ENCODE data around the gene NDUFAF5. TPM values are rescaled to one million over a fixed set of nuclear protein-coding genes. Genes with fewer than 3 reads are reported as not detected.

The NDUFAF5 gene
- total RNA-seq, 1 experiment from 2014 or later = 40.2 TPM

DNA sequence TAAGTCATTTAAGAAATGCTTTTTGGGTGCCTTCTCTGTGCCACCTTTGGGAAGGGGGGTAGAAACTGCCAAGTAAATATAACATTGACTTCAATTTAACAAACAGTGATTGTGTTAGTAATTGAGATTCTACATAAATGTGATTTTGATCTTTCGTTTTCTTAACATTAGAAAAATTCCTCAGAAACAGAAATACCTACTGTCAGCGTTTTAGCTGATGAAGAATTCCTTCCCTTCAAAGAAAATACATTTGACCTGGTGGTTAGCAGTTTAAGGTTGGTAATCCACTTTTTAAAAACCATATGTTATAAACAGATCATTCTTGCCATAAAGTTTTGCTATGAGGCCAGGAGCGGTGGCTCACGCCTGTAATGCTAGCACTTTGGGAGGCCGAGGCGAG lies 9.8 kb downstream of the NDUFAF5 start:
- no peak for DNase-seq
- Histone ChIP-seq H3K27ac (ENCODE audit: insufficient read length, low read depth, low read length) (no peak overlapping the region), H3K23ac (ENCODE audit: insufficient read length, low read depth, low read length) (no peak overlapping the region), H4K5ac (ENCODE audit: insufficient read length, low read depth, low read length) (no peak overlapping the region), H2AFZ (ENCODE audit: low read length) (no peak overlapping the region), H3K79me2 (ENCODE audit: insufficient read depth, low read length) (no peaks in the 10 kb centered on the region), H3K4me1 (ENCODE audit: insufficient read depth, low read length) (no peaks in the 10 kb centered on the region), H3K4ac (ENCODE audit: low read depth, low read length) (no peak overlapping the region), H4K91ac (ENCODE audit: insufficient read length, low read depth, low read length) (no peak overlapping the region), H2BK120ac (ENCODE audit: low read depth, low read length, poor library complexity, severe bottlenecking) (no peak overlapping the region), H3K23me2 (ENCODE audit: insufficient read length, low read depth, low read length, poor library complexity, severe bottlenecking) (no peaks in the 10 kb centered on the region), H3K27me3 (ENCODE audit: insufficient read depth, low read length) (no peaks in the 10 kb centered on the region), H2AK5ac (ENCODE audit: insufficient read length, low read length) (no peak overlapping the region), H4K8ac (replicated peaks; ENCODE audit: insufficient read length, low read depth, low read length) (no peak overlapping the region), H3K14ac (ENCODE audit: insufficient read depth, low read length) (no peak overlapping the region), H3K9me3 (ENCODE audit: control insufficient read depth, low read depth, low read length) (no peaks in the 10 kb centered on the region), H2BK20ac (ENCODE audit: low read depth, low read length, poor library complexity, severe bottlenecking) (no peak overlapping the region), H2BK5ac (ENCODE audit: insufficient read length, low read length) (no peak overlapping the region), H3K79me1 (ENCODE audit: insufficient read depth, low read depth, low read length, poor library complexity, severe bottlenecking) (no peaks in the 10 kb centered on the region), H2BK15ac (ENCODE audit: low read depth, low read length) (no peak overlapping the region), H3K56ac (ENCODE audit: insufficient read length, low read depth, low read length) (no peak overlapping the region), H3K9ac (ENCODE audit: extremely low read depth, insufficient read length, low read length) (no peak overlapping the region), H3K4me2 (ENCODE audit: insufficient read depth, insufficient read length, low read length) (no peak overlapping the region), H2BK12ac (ENCODE audit: insufficient read length, low read depth, low read length) (no peak overlapping the region), H4K20me1 (ENCODE audit: control insufficient read depth, insufficient read depth, insufficient read length) (no peaks in the 10 kb centered on the region), H3T11ph (ENCODE audit: low read length) (no peak overlapping the region), H3K18ac (ENCODE audit: insufficient read length, low read depth, low read length) (no peak overlapping the region)
- H3K4me3 Mint-ChIP-seq = no peak overlapping the region
- peaks cover 30 to 91% (median 67%) of the 10 kb centered on the region in 3 experiments; a peak in 6 of 7 replicates for H3K36me3 Mint-ChIP-seq (ENCODE audit: insufficient read depth in 1 of 3, low read depth in 3 of 3)
- H3K27ac Mint-ChIP-seq = no peak overlapping the region
- no CpG with 5 or more reads among the region's 6 CpGs for WGBS (ENCODE audit: extremely low coverage, insufficient read length, low lambda C conversion rate)
- H3K27me3 Mint-ChIP-seq (ENCODE audit: low read depth) = no peaks in the 10 kb centered on the region
- H3K9me3 Mint-ChIP-seq = no peaks in the 10 kb centered on the region
- no peaks in the 10 kb centered on the region for H3K4me1 Mint-ChIP-seq
- no peak for TF ChIP-seq CTCF (conservative IDR thresholded peaks at IDR 0.05)

Data from H9 (cell line).